Liver (tissue), 3 donors: ENCODE data around the gene C1R.

Experiments used
- ATF3 ChIP-seq: IDR thresholded peaks from 2 replicates; pipeline ENCODE4 v1.6.1; 2016; ENCODE audit warnings: antibody characterized with exemption
- CTCF ChIP-seq: fragments of 150-350 bp; IDR thresholded peaks from 2 replicates; pipeline ENCODE4 v1.5.1; 2017; ENCODE audit warnings: improper control_type of control experiment, low read depth, low read length; ENCODE audit not compliant: missing input control
- EGR1 ChIP-seq, 2 donors: IDR thresholded peaks; 2 replicates each; pipeline ENCODE4 v1.6.1; 2016 to 2018; ENCODE audit warnings: antibody characterized with exemption in 2 of 2, low read depth in 2 of 2
- GABPA ChIP-seq, 2 donors: IDR thresholded peaks in 1 of 2; conservative IDR thresholded peaks in 1 of 2; 2 replicates each; pipeline ENCODE4 v1.6.1; 2016; ENCODE audit warnings: antibody characterized with exemption in 2 of 2, mild to moderate bottlenecking in 1 of 2, moderate library complexity in 1 of 2
- JUND ChIP-seq, 2 donors: IDR thresholded peaks; 2 replicates each; pipeline ENCODE4 v1.6.1; 2016; ENCODE audit warnings: antibody characterized with exemption in 2 of 2
- RAD21 ChIP-seq, 2 donors: IDR thresholded peaks; 2 replicates each; pipeline ENCODE4 v1.6.1; 2016; ENCODE audit warnings: antibody characterized with exemption in 2 of 2, mild to moderate bottlenecking in 2 of 2
- REST ChIP-seq: IDR thresholded peaks from 2 replicates; pipeline ENCODE4 v1.6.1; 2016; ENCODE audit warnings: antibody characterized with exemption, mild to moderate bottlenecking
- RXRA ChIP-seq, 2 donors: IDR thresholded peaks; 2 replicates each; pipeline ENCODE4 v1.6.1; 2017 to 2018; ENCODE audit warnings: antibody characterized with exemption in 2 of 2, mild to moderate bottlenecking in 1 of 2
- SP1 ChIP-seq: IDR thresholded peaks from 2 replicates; pipeline ENCODE4 v1.6.1; 2018; ENCODE audit warnings: antibody characterized with exemption, mild to moderate bottlenecking
- TAF1 ChIP-seq: conservative IDR thresholded peaks from 2 replicates; pipeline ENCODE4 v1.6.1; 2016; ENCODE audit warnings: antibody characterized with exemption, mild to moderate bottlenecking
- YY1 ChIP-seq: IDR thresholded peaks from 2 replicates; pipeline ENCODE4 v1.6.1; 2016; ENCODE audit warnings: antibody characterized with exemption, mild to moderate bottlenecking
- TF ChIP-seq, protein P1 (sequence below): IDR thresholded peaks from 2 replicates; pipeline ENCODE4 v1.6.1; 2016; ENCODE audit warnings: antibody characterized with exemption
- TF ChIP-seq, protein P2 (sequence below): IDR thresholded peaks from 2 replicates; pipeline ENCODE4 v1.6.1; 2016; ENCODE audit warnings: antibody characterized with exemption
- donor health status: healthy.
- donor health status: healthy.

- TF ChIP-seq CTCF (no peak), YY1 (no peak), REST (no peak), TAF1 (no peak), RAD21 (IDR thresholded peaks at IDR 0.05) (no peak), SP1 (no peak), GABPA (IDR thresholded peaks at IDR 0.05 in 1 of 2, conservative IDR thresholded peaks at IDR 0.05 in 1 of 2) (no peak), ATF3 (no peak), EGR1 (IDR thresholded peaks at IDR 0.05; ENCODE audit: low read depth in 2 of 2) (no peak), JUND (IDR thresholded peaks at IDR 0.05) (no peak), RXRA (IDR thresholded peaks at IDR 0.05) (no peak)
- TF ChIP-seq, protein P1, sequence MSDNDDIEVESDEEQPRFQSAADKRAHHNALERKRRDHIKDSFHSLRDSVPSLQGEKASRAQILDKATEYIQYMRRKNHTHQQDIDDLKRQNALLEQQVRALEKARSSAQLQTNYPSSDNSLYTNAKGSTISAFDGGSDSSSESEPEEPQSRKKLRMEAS = no peak
- TF ChIP-seq, protein P2, sequence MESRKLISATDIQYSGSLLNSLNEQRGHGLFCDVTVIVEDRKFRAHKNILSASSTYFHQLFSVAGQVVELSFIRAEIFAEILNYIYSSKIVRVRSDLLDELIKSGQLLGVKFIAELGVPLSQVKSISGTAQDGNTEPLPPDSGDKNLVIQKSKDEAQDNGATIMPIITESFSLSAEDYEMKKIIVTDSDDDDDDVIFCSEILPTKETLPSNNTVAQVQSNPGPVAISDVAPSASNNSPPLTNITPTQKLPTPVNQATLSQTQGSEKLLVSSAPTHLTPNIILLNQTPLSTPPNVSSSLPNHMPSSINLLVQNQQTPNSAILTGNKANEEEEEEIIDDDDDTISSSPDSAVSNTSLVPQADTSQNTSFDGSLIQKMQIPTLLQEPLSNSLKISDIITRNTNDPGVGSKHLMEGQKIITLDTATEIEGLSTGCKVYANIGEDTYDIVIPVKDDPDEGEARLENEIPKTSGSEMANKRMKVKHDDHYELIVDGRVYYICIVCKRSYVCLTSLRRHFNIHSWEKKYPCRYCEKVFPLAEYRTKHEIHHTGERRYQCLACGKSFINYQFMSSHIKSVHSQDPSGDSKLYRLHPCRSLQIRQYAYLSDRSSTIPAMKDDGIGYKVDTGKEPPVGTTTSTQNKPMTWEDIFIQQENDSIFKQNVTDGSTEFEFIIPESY = no peak
Measured at GRCh38 chr12:7045913-7046312, 46.3 kb downstream of the C1R start.
